A549 (cell line): ENCODE data around the gene SSR2. TPM values are rescaled to one million over a fixed set of nuclear protein-coding genes. Genes with fewer than 3 reads are reported as not detected.
A peak's percentile ranks its signal among the peaks of the same experiment; 100 is the strongest.

ENCODE experiments used
- ATAC-seq, 2 experiments: fragments of 200-7000 bp in 1 of 2; fragments of >200 bp in 1 of 2; cut with Nextera tagmentation in 1 of 2; cut with Tn5 transposase in 1 of 2; 3 replicates each; pipeline versions ENCODE4 v1.8.0 to v1.9.1; 2018 to 2020; ENCODE audit warnings: mild to moderate bottlenecking in 1 of 2, moderate library complexity in 1 of 2
- CTCF ChIA-PET: fragments of 300-600 bp; sonication (Branson Sonifier 250); formaldehyde crosslinking; extraction: SDS; loops from one replicate; lab custom pipeline; 2021; ENCODE audit warnings: antibody characterized with exemption, inconsistent platforms; lab: Yijun Ruan, JAX
- POLR2A ChIA-PET: fragments of 350-600 bp; formaldehyde crosslinking; extraction: SDS; loops from one replicate; lab custom pipeline; 2021; ENCODE audit warnings: antibody characterized with exemption, inconsistent platforms; lab: Yijun Ruan, JAX
- DNase-seq, 2 experiments: peaks; one replicate each; pipeline versions ENCODE4 v3.0.0 to v3.0.0-alpha.2; 2011 to 2016; ENCODE audit warnings: low read depth in 1 of 2, low spot score in 1 of 2
- FAIRE-seq: peaks from 2 replicates; lab custom pipeline; 2011; peaks lifted over from hg19 to GRCh38; lab: Jason Lieb, UNC
- H3K27ac ChIP-seq, 2 experiments: fragments of >200 bp; sonication (Bioruptor Twin); formaldehyde crosslinking; 3 replicates each; pipeline ENCODE4 v1.5.1; 2016 to 2017
- H3K4me1 ChIP-seq: fragments of >200 bp; sonication (Bioruptor Twin); formaldehyde crosslinking; 3 replicates; pipeline ENCODE4 v1.6.1; 2016
- H3K4me2 ChIP-seq: fragments of >200 bp; sonication (Bioruptor Twin); formaldehyde crosslinking; 3 replicates; pipeline ENCODE4 v1.6.1; 2016
- H3K4me3 ChIP-seq: fragments of >200 bp; sonication (Bioruptor Twin); formaldehyde crosslinking; 3 replicates; pipeline ENCODE4 v1.5.1; 2016
- H3K9me3 ChIP-seq: fragments of >200 bp; sonication (Bioruptor Twin); formaldehyde crosslinking; 3 replicates; pipeline ENCODE4 v1.6.1; 2016
- ATOH8 ChIP-seq: fragments of 250-450 bp; sonication (Bioruptor Pico); IDR thresholded peaks from 2 replicates; pipeline ENCODE4 v1.5.0; 2020; ENCODE audit warnings: low read depth, mild to moderate bottlenecking, moderate library complexity
- CBX8 ChIP-seq: fragments of 200-600 bp; sonication (generic); IDR thresholded peaks from 2 replicates; pipeline ENCODE4 v1.6.1; 2016
- CHD2 ChIP-seq: fragments of 150-350 bp; IDR thresholded peaks from 2 replicates; pipeline ENCODE4 v1.6.1; 2014; ENCODE audit warnings: low read length; ENCODE audit not compliant: partially characterized antibody
- CTCF ChIP-seq: fragments of >200 bp; sonication (Bioruptor Twin); formaldehyde crosslinking; IDR thresholded peaks from 3 replicates; pipeline ENCODE4 v1.5.1; 2016
- E2F6 ChIP-seq: IDR thresholded peaks from 2 replicates; pipeline ENCODE4 v1.6.1; 2012; ENCODE audit warnings: low read depth, borderline replicate concordance
- EHMT2 ChIP-seq: fragments of 200-600 bp; sonication (generic); IDR thresholded peaks from 2 replicates; pipeline ENCODE4 v1.6.1; 2016; ENCODE audit warnings: antibody characterized with exemption, low read depth, mild to moderate bottlenecking, moderate library complexity
- ELK1 ChIP-seq: fragments of 150-350 bp; IDR thresholded peaks from 2 replicates; pipeline ENCODE4 v1.6.1; 2014; ENCODE audit warnings: low read depth, mild to moderate bottlenecking, low read length
- FOXS1 ChIP-seq: fragments of 250-450 bp; sonication (Bioruptor Pico); IDR thresholded peaks from 2 replicates; pipeline ENCODE4 v1.5.0; 2020; ENCODE audit warnings: mild to moderate bottlenecking, moderate library complexity
- GATA3 ChIP-seq: IDR thresholded peaks from 2 replicates; pipeline ENCODE4 v1.6.1; 2012; ENCODE audit warnings: borderline replicate concordance
- HES2 ChIP-seq: fragments of >200 bp; sonication (Bioruptor Twin); formaldehyde crosslinking; IDR thresholded peaks from 2 replicates; pipeline ENCODE4 v1.6.1; 2016
- HOXB5 ChIP-seq: fragments of 250-450 bp; sonication (Bioruptor Pico); IDR thresholded peaks from 2 replicates; pipeline ENCODE4 v1.5.0; 2020; ENCODE audit warnings: mild to moderate bottlenecking, moderate library complexity
- KDM5A ChIP-seq: fragments of 200-600 bp; sonication (generic); IDR thresholded peaks from 2 replicates; pipeline ENCODE4 v1.6.1; 2016; ENCODE audit warnings: antibody characterized with exemption, mild to moderate bottlenecking
- MAX ChIP-seq: IDR thresholded peaks from 2 replicates; pipeline ENCODE4 v1.6.1; 2012
- MYC ChIP-seq: IDR thresholded peaks from 2 replicates; pipeline ENCODE4 v1.6.1; 2012; ENCODE audit warnings: mild to moderate bottlenecking, inconsistent platforms, low read length, improper control_type of control experiment, borderline replicate concordance
- NFE2L2 ChIP-seq: fragments of 150-350 bp; conservative IDR thresholded peaks from 2 replicates; pipeline ENCODE4 v1.6.1; 2014; ENCODE audit warnings: low read length
- POLR2AphosphoS2 ChIP-seq: conservative IDR thresholded peaks from 2 replicates; pipeline ENCODE4 v1.6.1; 2012; ENCODE audit warnings: low read length, improper control_type of control experiment, inconsistent platforms
- RAD21 ChIP-seq, 2 experiments: fragments of >200 bp in 1 of 2; sonication (Bioruptor Twin) in 1 of 2; formaldehyde crosslinking in 1 of 2; IDR thresholded peaks in 1 of 2; conservative IDR thresholded peaks in 1 of 2; 2 replicates in 1 of 2; 3 replicates in 1 of 2; pipeline ENCODE4 v1.6.1; 2012 to 2018; ENCODE audit warnings: inconsistent platforms in 1 of 2
- REST ChIP-seq: fragments of 200-600 bp; sonication (generic); IDR thresholded peaks from 2 replicates; pipeline ENCODE4 v1.6.1; 2016; ENCODE audit warnings: antibody characterized with exemption, mild to moderate bottlenecking, moderate library complexity
- RNF2 ChIP-seq: fragments of 200-600 bp; sonication (generic); IDR thresholded peaks from 2 replicates; pipeline ENCODE4 v1.6.1; 2016; ENCODE audit warnings: low read depth, mild to moderate bottlenecking, antibody characterized with exemption, moderate library complexity, borderline replicate concordance
- SREBF2 ChIP-seq: fragments of 450-650 bp; IDR thresholded peaks from 2 replicates; pipeline ENCODE4 v1.6.1; 2014; ENCODE audit warnings: mild to moderate bottlenecking, moderate library complexity
- TFCP2L1 ChIP-seq: fragments of 250-450 bp; sonication (Bioruptor Pico); IDR thresholded peaks from 2 replicates; pipeline ENCODE4 v1.5.0; 2021; ENCODE audit warnings: mild to moderate bottlenecking
- TP53 ChIP-seq: fragments of 250-450 bp; sonication (Bioruptor Pico); IDR thresholded peaks from 2 replicates; pipeline ENCODE4 v1.5.0; 2021; ENCODE audit warnings: mild to moderate bottlenecking, moderate library complexity
- ZC3H11A ChIP-seq: fragments of 450-650 bp; IDR thresholded peaks from 2 replicates; pipeline ENCODE4 v1.6.1; 2014; ENCODE audit warnings: antibody characterized with exemption, mild to moderate bottlenecking
- ZSCAN20 ChIP-seq: fragments of 250-450 bp; sonication (Bioruptor Pico); IDR thresholded peaks from 2 replicates; pipeline ENCODE4 v1.8.0; 2022; ENCODE audit warnings: mild to moderate bottlenecking, moderate library complexity
- WGBS: methylation state at CpG from one replicate; pipeline ENCODE4 v1.1.6; 2017; ENCODE audit errors: missing lambda C conversion rate; 5-methylcytosine and 5-hydroxymethylcytosine counted together
- polyA plus RNA-seq, 4 experiments: library from polyadenylated mRNA; depleted of rRNA in 3 of 4; stranded (reverse); fragments of >200 nt; fragmentation: RNase III in 1 of 4; extraction: RNeasy Plus Mini Kit Qiagen cat#74134 plus additional on column Dnase treatment in 1 of 4; gene quantifications; 2 replicates in 3 of 4; 3 replicates in 1 of 4; pipeline ENCODE4 v1.2.3, GENCODE V29; 2011 to 2017

The SSR2 gene
- polyA plus RNA-seq, 2 of the 4 experiments (the other 2 are of a cell fraction) = 261 to 382 TPM

GRCh38 chr1:156025876-156026275 lies 5.1 kb upstream of the SSR2 start (continued):
- TF ChIP-seq CTCF (peak; percentile 47), SREBF2 (no peak), KDM5A (no peak), EHMT2 (no peak), RAD21 (conservative IDR thresholded peaks at IDR 0.05 in 1 of 2, IDR thresholded peaks at IDR 0.05 in 1 of 2) (peak; percentile 18 to 46; a peak in 2 of 5 replicates), CHD2 (no peak)

GRCh38 chr1:156024801-156025200 lies 4.0 kb upstream of the SSR2 start:
- no peak for FAIRE-seq
- Histone ChIP-seq H3K4me2 (no peak overlapping the region), H3K4me3 (no peak overlapping the region), H3K27ac (no peak overlapping the region), H3K9me3 (no peaks in the 10 kb centered on the region), H3K4me1 (peaks cover 8% of the 10 kb centered on the region; the same call in 2 of the 3 replicates)
- ATAC-seq = no peak
- WGBS = 56% methylated on average over 5 of the region's 5 CpGs
- TF ChIP-seq SREBF2 (no peak), HOXB5 (CRISPR knock-in tag) (no peak), MYC (no peak), NFE2L2 (no peak), FOXS1 (CRISPR knock-in tag) (no peak)
- DNase-seq = no peak
- CTCF ChIA-PET = interaction anchor here (1.0 to 4.8 kb wide), 5 partner anchors 17 to 41 kb away, joined by 3 to 20 read pairs (median 12); partner anchors contain the start of genes LAMTOR2 and UBQLN4
- POLR2A ChIA-PET = no interaction called here

GRCh38 chr1:156021954-156022353 lies 1.2 kb upstream of the SSR2 start:
- Histone ChIP-seq H3K4me1 (peaks cover 14% of the 10 kb centered on the region; the same call in 2 of the 3 replicates), H3K27ac (no peak overlapping the region), H3K4me3 (no peak overlapping the region), H3K4me2 (no peak overlapping the region), H3K9me3 (no peaks in the 10 kb centered on the region)
- ChIA-PET CTCF (interaction anchor here (1.7 to 4.8 kb wide), 5 partner anchors 10 to 44 kb away, joined by 5 to 20 read pairs (median 8); partner anchors contain the start of gene UBQLN4), POLR2A (no interaction called here)
- ATAC-seq = no peak
- no peak for FAIRE-seq
- no peak for DNase-seq
- 61% methylated on average over 2 of the region's 2 CpGs for WGBS
- TF ChIP-seq ZC3H11A = no peak
- no peak for TF ChIP-seq TFCP2L1
- TF ChIP-seq ZSCAN20 (CRISPR knock-in tag) = no peak
- no peak for TF ChIP-seq POLR2AphosphoS2
- no peak for TF ChIP-seq RNF2
- no peak for TF ChIP-seq E2F6
- TF ChIP-seq RAD21 (conservative IDR thresholded peaks at IDR 0.05 in 1 of 2, IDR thresholded peaks at IDR 0.05 in 1 of 2) = no peak
- TF ChIP-seq TP53 (CRISPR knock-in tag) = no peak
- TF ChIP-seq GATA3 = no peak
- TF ChIP-seq CBX8 = no peak
- no peak for TF ChIP-seq ELK1
- no peak for TF ChIP-seq MAX
- TF ChIP-seq REST = no peak
- TF ChIP-seq HES2 = no peak
- TF ChIP-seq ATOH8 = no peak
- no peak for TF ChIP-seq CTCF
- TF ChIP-seq HOXB5 (CRISPR knock-in tag) = no peak
